ENCODE data around the gene SPAG16. TPM values are rescaled to one million over a fixed set of nuclear protein-coding genes. Genes with fewer than 3 reads are reported as not detected.

The SPAG16 gene
- total RNA-seq: 7.8 and 13.3 TPM in 2 replicates

DNA sequence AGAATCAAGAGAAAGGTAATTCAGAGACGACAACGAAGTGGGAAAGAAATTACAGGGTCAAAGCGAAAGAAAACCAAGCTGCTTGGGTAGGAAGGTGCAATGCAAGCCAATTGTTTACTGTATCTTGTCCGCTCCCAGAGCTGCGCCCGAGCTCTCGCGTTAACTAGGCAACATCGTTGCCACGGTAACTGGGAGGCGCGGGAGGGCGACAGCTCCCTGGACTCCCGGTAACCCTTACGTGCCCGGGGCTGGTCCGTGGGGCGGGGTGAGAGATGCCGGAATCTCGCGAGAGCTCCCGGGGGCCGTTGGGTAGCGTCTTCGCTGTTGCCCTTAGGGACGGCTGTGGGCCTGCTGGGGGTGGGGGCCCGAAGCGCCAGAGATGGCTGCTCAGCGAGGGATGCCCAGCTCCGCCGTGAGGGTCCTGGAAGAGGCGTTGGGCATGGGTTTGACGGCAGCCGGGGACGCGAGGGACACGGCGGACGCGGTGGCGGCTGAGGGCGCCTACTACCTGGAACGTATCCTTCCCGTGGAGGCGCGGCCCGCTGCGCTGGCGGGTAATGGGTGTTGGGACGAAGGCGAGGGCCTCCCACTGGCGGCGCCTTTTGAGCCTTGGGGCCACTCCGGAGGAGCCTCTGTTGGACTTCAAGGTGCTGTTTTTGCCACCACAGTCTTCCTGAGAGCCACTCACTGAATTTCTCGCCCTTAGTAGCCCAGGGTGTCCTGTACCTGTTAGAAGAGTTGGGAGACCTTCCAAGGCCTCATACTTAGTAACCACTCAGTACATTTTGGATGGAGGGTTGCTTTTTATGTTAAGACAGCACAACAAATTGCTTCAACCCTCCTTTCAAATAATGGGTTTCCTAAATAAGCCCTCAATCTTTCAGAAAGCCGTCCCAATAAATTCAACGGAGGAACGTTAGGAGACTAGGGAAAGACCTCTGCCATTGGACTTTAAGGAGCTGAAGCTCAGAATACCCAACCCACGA, at the start of gene SPAG16:
TSS of gene SPAG16 (plus strand) at position 360 of the 986 bp plus-strand sequence.

DNA sequence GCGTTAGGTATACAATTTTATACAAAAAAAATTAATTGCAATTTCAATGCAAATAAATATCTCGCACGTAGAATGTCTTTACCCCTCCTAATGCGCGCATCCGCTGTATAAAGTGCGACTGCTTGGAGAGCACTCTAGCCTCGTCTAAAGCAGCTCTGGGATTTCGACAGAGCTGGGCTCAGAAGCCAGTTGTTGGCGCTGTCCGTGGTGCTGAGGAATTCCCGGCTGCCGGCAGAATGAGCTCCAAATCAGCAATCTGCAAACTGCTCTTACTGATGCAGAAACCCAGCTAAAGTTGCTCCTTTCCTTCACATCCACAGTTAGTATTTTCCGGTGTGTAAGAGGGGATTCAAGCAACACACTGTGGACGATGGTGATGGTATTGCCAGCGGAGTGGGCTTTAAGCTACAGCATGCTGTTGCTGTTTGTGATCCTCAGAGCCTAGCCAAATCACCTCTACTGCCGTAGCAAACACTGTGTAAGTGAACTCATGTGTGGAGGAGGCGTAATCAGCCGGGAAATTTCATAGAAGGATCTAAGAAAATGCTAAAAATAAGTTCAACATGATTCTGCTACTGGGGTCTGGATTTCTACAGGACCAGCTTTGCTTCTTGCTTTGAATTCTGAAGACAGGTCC, 1126.8 kb downstream of the SPAG16 start, which contains the start of gene VWC2L:
TSS of gene VWC2L (plus strand) at position 137 of the 637 bp plus-strand sequence. CDS start 3,140 bp downstream, outside the sequence.

Other genes starting within 250 kb of the SPAG16 start
- gene IKZF2, start 132.9 kb upstream of the SPAG16 start, total RNA-seq: 0.65 and 12.0 TPM in 2 replicates

Measured in bladder microvascular endothelial cell (primary cell).